Neuronal stem cell (in vitro differentiated cells): Measurements from ENCODE around the gene MLF1. TPM values are rescaled to one million over a fixed set of nuclear protein-coding genes. Genes with fewer than 3 reads are reported as not detected.

ENCODE experiments used
- small RNA-seq: library from polyadenylated mRNA; stranded (forward); fragments of <200 nt; extraction: miRNeasy Mini kit (QIAGEN cat#:217004); gene quantifications from one replicate; pipeline ENCODE3, GENCODE V24; 2013; ENCODE audit not compliant: insufficient read depth

The MLF1 gene

Small RNA genes lying within 50 kb of the gene (small RNA-seq; reads per million reads assigned to genes)
- gene AC025033.1, result not detected
